ENCODE data around the gene CYP2F1. TPM values are rescaled to one million over a fixed set of nuclear protein-coding genes. Genes with fewer than 3 reads are reported as not detected.
A peak's percentile ranks its signal among the peaks of the same experiment; 100 is the strongest.

The CYP2F1 gene
- total and polyA plus RNA-seq, 9 of the 15 experiments (the other 6 are each of a cell fraction or from before 2014, with no cell fraction given) = 0.03 to 0.77 (median 0.18) TPM; not detected in 1

GRCh38 chr19:41159881-41160280, 45.6 kb downstream of the CYP2F1 start (continued):
- peak; percentile 27; the same call in 1 of the 2 replicates for TF ChIP-seq NFE2 (IDR thresholded peaks at IDR 0.05; ENCODE audit: low read depth)
- TF ChIP-seq MEF2D (tag; conservative IDR thresholded peaks at IDR 0.05; ENCODE audit: low read depth) = no peak
- TF ChIP-seq MTA1 (IDR thresholded peaks at IDR 0.05; ENCODE audit: borderline replicate concordance) = no peak
- TF ChIP-seq TAF9B (IDR thresholded peaks at IDR 0.05; ENCODE audit: partially characterized antibody) = no peak
- no peak for TF ChIP-seq CHD2 (IDR thresholded peaks at IDR 0.05; ENCODE audit: low read depth, low read length)
- no peak for TF ChIP-seq ZNF165 (CRISPR knock-in tag; IDR thresholded peaks at IDR 0.05; ENCODE audit: borderline replicate concordance)
- TF ChIP-seq MAFF (IDR thresholded peaks at IDR 0.05; ENCODE audit: low read length) = no peak
- TF ChIP-seq, protein P1, sequence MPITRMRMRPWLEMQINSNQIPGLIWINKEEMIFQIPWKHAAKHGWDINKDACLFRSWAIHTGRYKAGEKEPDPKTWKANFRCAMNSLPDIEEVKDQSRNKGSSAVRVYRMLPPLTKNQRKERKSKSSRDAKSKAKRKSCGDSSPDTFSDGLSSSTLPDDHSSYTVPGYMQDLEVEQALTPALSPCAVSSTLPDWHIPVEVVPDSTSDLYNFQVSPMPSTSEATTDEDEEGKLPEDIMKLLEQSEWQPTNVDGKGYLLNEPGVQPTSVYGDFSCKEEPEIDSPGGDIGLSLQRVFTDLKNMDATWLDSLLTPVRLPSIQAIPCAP (CRISPR knock-in tag; IDR thresholded peaks at IDR 0.05; ENCODE audit: borderline replicate concordance) = no peak
- no peak for TF ChIP-seq ZNF696 (CRISPR knock-in tag; conservative IDR thresholded peaks at IDR 0.05)
- TF ChIP-seq HMBOX1 (IDR thresholded peaks at IDR 0.05) = 0 out of 2 replicates have a peak, but pooled peaks have one; percentile 11
- no peak for TF ChIP-seq CCNT2 (IDR thresholded peaks at IDR 0.05; ENCODE audit: borderline replicate concordance, extremely low read depth, insufficient read length, low read depth, low read length)
- TF ChIP-seq, protein P2, sequence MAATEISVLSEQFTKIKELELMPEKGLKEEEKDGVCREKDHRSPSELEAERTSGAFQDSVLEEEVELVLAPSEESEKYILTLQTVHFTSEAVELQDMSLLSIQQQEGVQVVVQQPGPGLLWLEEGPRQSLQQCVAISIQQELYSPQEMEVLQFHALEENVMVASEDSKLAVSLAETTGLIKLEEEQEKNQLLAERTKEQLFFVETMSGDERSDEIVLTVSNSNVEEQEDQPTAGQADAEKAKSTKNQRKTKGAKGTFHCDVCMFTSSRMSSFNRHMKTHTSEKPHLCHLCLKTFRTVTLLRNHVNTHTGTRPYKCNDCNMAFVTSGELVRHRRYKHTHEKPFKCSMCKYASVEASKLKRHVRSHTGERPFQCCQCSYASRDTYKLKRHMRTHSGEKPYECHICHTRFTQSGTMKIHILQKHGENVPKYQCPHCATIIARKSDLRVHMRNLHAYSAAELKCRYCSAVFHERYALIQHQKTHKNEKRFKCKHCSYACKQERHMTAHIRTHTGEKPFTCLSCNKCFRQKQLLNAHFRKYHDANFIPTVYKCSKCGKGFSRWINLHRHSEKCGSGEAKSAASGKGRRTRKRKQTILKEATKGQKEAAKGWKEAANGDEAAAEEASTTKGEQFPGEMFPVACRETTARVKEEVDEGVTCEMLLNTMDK (IDR thresholded peaks at IDR 0.05; ENCODE audit: borderline replicate concordance, insufficient read depth, low read depth, low read length, poor library complexity, severe bottlenecking) = no peak
- TF ChIP-seq ARID3A (IDR thresholded peaks at IDR 0.05; ENCODE audit: borderline replicate concordance, low read depth, low read length) = no peak
- TF ChIP-seq FOXO4 (CRISPR knock-in tag; IDR thresholded peaks at IDR 0.05) = no peak
- no peak for TF ChIP-seq USF1 (CRISPR knock-in tag; IDR thresholded peaks at IDR 0.05)
- no peak for TF ChIP-seq BRF2 (IDR thresholded peaks at IDR 0.05; ENCODE audit: borderline replicate concordance, insufficient read depth, insufficient read length)
- TF ChIP-seq CREB1 (IDR thresholded peaks at IDR 0.05) = no peak
- no peak for TF ChIP-seq CREB1 (CRISPR knock-in tag; IDR thresholded peaks at IDR 0.05)
- TF ChIP-seq, protein P3, sequence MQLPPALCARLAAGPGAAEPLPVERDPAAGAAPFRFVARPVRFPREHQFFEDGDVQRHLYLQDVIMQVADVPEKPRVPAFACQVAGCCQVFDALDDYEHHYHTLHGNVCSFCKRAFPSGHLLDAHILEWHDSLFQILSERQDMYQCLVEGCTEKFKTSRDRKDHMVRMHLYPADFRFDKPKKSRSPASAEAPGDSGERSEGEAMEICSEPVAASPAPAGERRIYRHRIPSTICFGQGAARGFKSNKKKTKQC (CRISPR knock-in tag; IDR thresholded peaks at IDR 0.05) = no peak
